Liver (tissue), 9 donors: Measurements from ENCODE around the gene TMEM91. TPM values are rescaled to one million over a fixed set of nuclear protein-coding genes. Genes with fewer than 3 reads are reported as not detected.

ENCODE experiments used
- DNase-seq: peaks from one replicate; pipeline ENCODE4 v3.0.0-alpha.2; 2017; ENCODE audit warnings: low spot score
- H3K27ac ChIP-seq, 2 donors: one replicate each; pipeline ENCODE4 v1.7.0; 2013; ENCODE audit warnings: inconsistent platforms in 2 of 2, low read length in 2 of 2, control low read depth in 1 of 2, low read depth in 1 of 2, mild to moderate bottlenecking in 1 of 2
- H3K27me3 ChIP-seq, 4 donors: one replicate each; pipeline versions ENCODE4 v1.6.1 to v1.7.0; 2013; ENCODE audit warnings: low read length in 3 of 4, inconsistent platforms in 1 of 4, mild to moderate bottlenecking in 1 of 4, moderate library complexity in 1 of 4; ENCODE audit not compliant: control insufficient read depth in 4 of 4, insufficient read depth in 4 of 4
- H3K36me3 ChIP-seq, 4 donors: one replicate each; pipeline versions ENCODE4 v1.6.1 to v1.7.0; 2013; ENCODE audit warnings: low read length in 3 of 4, mild to moderate bottlenecking in 3 of 4, low read depth in 1 of 4, moderate library complexity in 1 of 4; ENCODE audit not compliant: control insufficient read depth in 4 of 4, insufficient read depth in 3 of 4
- H3K4me1 ChIP-seq, 4 donors: one replicate each; pipeline versions ENCODE4 v1.6.1 to v1.7.0; 2013; ENCODE audit warnings: low read length in 3 of 4, mild to moderate bottlenecking in 3 of 4, moderate library complexity in 1 of 4; ENCODE audit not compliant: control insufficient read depth in 4 of 4, insufficient read depth in 4 of 4
- H3K4me3 ChIP-seq, 3 donors: one replicate each; pipeline versions ENCODE4 v1.6.1 to v1.7.0; 2013; ENCODE audit warnings: low read length in 3 of 3, control low read depth in 1 of 3, low read depth in 1 of 3, mild to moderate bottlenecking in 1 of 3
- H3K9ac ChIP-seq, 2 donors: one replicate each; pipeline ENCODE4 v1.7.0; 2013; ENCODE audit warnings: low read length in 2 of 2, mild to moderate bottlenecking in 2 of 2, moderate library complexity in 2 of 2, control low read depth in 1 of 2, low read depth in 1 of 2
- H3K9me3 ChIP-seq, 4 donors: one replicate each; pipeline versions ENCODE4 v1.6.1 to v1.7.0; 2013; ENCODE audit warnings: low read length in 3 of 4; ENCODE audit not compliant: control insufficient read depth in 4 of 4
- CTCF ChIP-seq: fragments of 150-350 bp; IDR thresholded peaks from 2 replicates; pipeline ENCODE4 v1.5.1; 2017; ENCODE audit warnings: improper control_type of control experiment, low read depth, low read length; ENCODE audit not compliant: missing input control
- EGR1 ChIP-seq, 2 donors: IDR thresholded peaks; 2 replicates each; pipeline ENCODE4 v1.6.1; 2016 to 2018; ENCODE audit warnings: antibody characterized with exemption in 2 of 2, low read depth in 2 of 2
- FOXA1 ChIP-seq: IDR thresholded peaks from 2 replicates; pipeline ENCODE4 v1.6.1; 2016; ENCODE audit warnings: antibody characterized with exemption
- FOXA2 ChIP-seq: IDR thresholded peaks from 2 replicates; pipeline ENCODE4 v1.6.1; 2016; ENCODE audit warnings: antibody characterized with exemption
- GABPA ChIP-seq, 2 donors: IDR thresholded peaks in 1 of 2; conservative IDR thresholded peaks in 1 of 2; 2 replicates each; pipeline ENCODE4 v1.6.1; 2016; ENCODE audit warnings: antibody characterized with exemption in 2 of 2, mild to moderate bottlenecking in 1 of 2, moderate library complexity in 1 of 2
- HNF4A ChIP-seq, 2 donors: conservative IDR thresholded peaks; 2 replicates each; pipeline ENCODE4 v1.6.1; 2016; ENCODE audit warnings: antibody characterized with exemption in 2 of 2, mild to moderate bottlenecking in 2 of 2
- HNF4G ChIP-seq: IDR thresholded peaks from 2 replicates; pipeline ENCODE4 v1.6.1; 2016; ENCODE audit warnings: antibody characterized with exemption
- JUND ChIP-seq, 2 donors: IDR thresholded peaks; 2 replicates each; pipeline ENCODE4 v1.6.1; 2016; ENCODE audit warnings: antibody characterized with exemption in 2 of 2
- MAX ChIP-seq: IDR thresholded peaks from 2 replicates; pipeline ENCODE4 v1.6.1; 2016; ENCODE audit warnings: antibody characterized with exemption
- NR2F2 ChIP-seq: IDR thresholded peaks from 2 replicates; pipeline ENCODE4 v1.6.1; 2016; ENCODE audit warnings: antibody characterized with exemption
- RAD21 ChIP-seq, 2 donors: IDR thresholded peaks; 2 replicates each; pipeline ENCODE4 v1.6.1; 2016; ENCODE audit warnings: antibody characterized with exemption in 2 of 2, mild to moderate bottlenecking in 2 of 2
- RXRA ChIP-seq, 2 donors: IDR thresholded peaks; 2 replicates each; pipeline ENCODE4 v1.6.1; 2017 to 2018; ENCODE audit warnings: antibody characterized with exemption in 2 of 2, mild to moderate bottlenecking in 1 of 2
- SP1 ChIP-seq: IDR thresholded peaks from 2 replicates; pipeline ENCODE4 v1.6.1; 2018; ENCODE audit warnings: antibody characterized with exemption, mild to moderate bottlenecking
- TAF1 ChIP-seq: conservative IDR thresholded peaks from 2 replicates; pipeline ENCODE4 v1.6.1; 2016; ENCODE audit warnings: antibody characterized with exemption, mild to moderate bottlenecking
- YY1 ChIP-seq: IDR thresholded peaks from 2 replicates; pipeline ENCODE4 v1.6.1; 2016; ENCODE audit warnings: antibody characterized with exemption, mild to moderate bottlenecking
- WGBS: extraction: QIAGEN DNeasy Blood & Tissue Kit; methylation state at CpG from one replicate; pipeline ENCODE4 v1.1.7; 2013; 5-methylcytosine and 5-hydroxymethylcytosine counted together
- polyA plus RNA-seq, 2 donors: library from polyadenylated mRNA; stranded (reverse) in 1 of 2; unstranded in 1 of 2; fragments of 200-250 nt in 1 of 2; fragments of >200 nt in 1 of 2; fragmentation: Nextera tagmentation in 1 of 2; extraction: Ambion mirVana in 1 of 2; gene quantifications; one replicate each; pipeline versions ENCODE4 v1.2.1 to v1.2.3, GENCODE V29; 2013 to 2015
- total RNA-seq, 2 donors: library from RNA; depleted of rRNA; stranded (reverse); fragments of >200 nt; gene quantifications; one replicate each; pipeline ENCODE4 v1.2.3, GENCODE V29; 2014
- TF ChIP-seq, protein P1 (sequence below): IDR thresholded peaks from 2 replicates; pipeline ENCODE4 v1.6.1; 2016; ENCODE audit warnings: antibody characterized with exemption
- TF ChIP-seq, protein P2 (sequence below): IDR thresholded peaks from 2 replicates; pipeline ENCODE4 v1.6.1; 2016; ENCODE audit warnings: antibody characterized with exemption
- TF ChIP-seq, protein P3 (sequence below): IDR thresholded peaks from 2 replicates; pipeline ENCODE4 v1.6.1; 2016; ENCODE audit warnings: antibody characterized with exemption, mild to moderate bottlenecking
- donor health status: healthy.
- donor health status: healthy.
- donor health status: healthy.
- donor health status: healthy.
- donor health status: healthy.

The TMEM91 gene
- total and polyA plus RNA-seq, 4 donors = 1.6 to 4.0 (median 2.9) TPM

DNA sequence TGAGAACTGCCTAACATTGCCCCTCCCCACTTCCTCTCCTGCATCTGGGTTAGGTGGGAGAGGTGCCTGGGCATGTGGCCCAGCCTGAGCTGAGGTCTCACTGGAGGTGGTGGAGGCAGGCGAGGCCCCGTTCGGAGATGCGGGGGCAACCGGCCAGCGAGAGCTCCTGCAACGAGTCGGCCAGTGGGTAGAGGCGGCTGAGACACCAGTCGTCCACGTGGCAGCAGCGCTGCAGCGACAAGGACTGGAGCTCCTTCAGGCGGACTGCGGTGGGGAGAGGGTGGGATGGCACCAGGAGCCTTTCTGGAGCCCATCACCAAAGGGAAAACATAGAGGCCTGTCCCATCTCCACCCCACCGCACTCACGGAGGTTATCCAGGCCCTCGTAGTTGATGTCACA lies 56.8 kb downstream of the TMEM91 start:
- Histone ChIP-seq H3K36me3 (peaks cover 0 to 18% (median 6%) of the 10 kb centered on the region in 4 donors), H3K9ac (no peak overlapping the region), H3K27me3 (no peaks in the 10 kb centered on the region), H3K27ac (no peak overlapping the region), H3K4me1 (peaks cover 0 to 20% (median 15%) of the 10 kb centered on the region in 4 donors), H3K9me3 (no peaks in the 10 kb centered on the region), H3K4me3 (no peak overlapping the region)
- WGBS = 95% methylated on average over 18 of the region's 18 CpGs
- DNase-seq = no peak
- TF ChIP-seq HNF4A (conservative IDR thresholded peaks at IDR 0.05) (no peak), FOXA1 (no peak), HNF4G (no peak), FOXA2 (no peak), EGR1 (IDR thresholded peaks at IDR 0.05; ENCODE audit: low read depth in 2 of 2) (no peak), MAX (no peak), NR2F2 (no peak), GABPA (IDR thresholded peaks at IDR 0.05 in 1 of 2, conservative IDR thresholded peaks at IDR 0.05 in 1 of 2) (no peak), SP1 (no peak), RAD21 (IDR thresholded peaks at IDR 0.05) (no peak), RXRA (IDR thresholded peaks at IDR 0.05) (no peak), CTCF (no peak), JUND (IDR thresholded peaks at IDR 0.05) (no peak), TAF1 (no peak), YY1 (no peak)
- TF ChIP-seq, protein P1, sequence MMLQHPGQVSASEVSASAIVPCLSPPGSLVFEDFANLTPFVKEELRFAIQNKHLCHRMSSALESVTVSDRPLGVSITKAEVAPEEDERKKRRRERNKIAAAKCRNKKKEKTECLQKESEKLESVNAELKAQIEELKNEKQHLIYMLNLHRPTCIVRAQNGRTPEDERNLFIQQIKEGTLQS = no peak
- TF ChIP-seq, protein P2, sequence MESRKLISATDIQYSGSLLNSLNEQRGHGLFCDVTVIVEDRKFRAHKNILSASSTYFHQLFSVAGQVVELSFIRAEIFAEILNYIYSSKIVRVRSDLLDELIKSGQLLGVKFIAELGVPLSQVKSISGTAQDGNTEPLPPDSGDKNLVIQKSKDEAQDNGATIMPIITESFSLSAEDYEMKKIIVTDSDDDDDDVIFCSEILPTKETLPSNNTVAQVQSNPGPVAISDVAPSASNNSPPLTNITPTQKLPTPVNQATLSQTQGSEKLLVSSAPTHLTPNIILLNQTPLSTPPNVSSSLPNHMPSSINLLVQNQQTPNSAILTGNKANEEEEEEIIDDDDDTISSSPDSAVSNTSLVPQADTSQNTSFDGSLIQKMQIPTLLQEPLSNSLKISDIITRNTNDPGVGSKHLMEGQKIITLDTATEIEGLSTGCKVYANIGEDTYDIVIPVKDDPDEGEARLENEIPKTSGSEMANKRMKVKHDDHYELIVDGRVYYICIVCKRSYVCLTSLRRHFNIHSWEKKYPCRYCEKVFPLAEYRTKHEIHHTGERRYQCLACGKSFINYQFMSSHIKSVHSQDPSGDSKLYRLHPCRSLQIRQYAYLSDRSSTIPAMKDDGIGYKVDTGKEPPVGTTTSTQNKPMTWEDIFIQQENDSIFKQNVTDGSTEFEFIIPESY = no peak
- TF ChIP-seq, protein P3, sequence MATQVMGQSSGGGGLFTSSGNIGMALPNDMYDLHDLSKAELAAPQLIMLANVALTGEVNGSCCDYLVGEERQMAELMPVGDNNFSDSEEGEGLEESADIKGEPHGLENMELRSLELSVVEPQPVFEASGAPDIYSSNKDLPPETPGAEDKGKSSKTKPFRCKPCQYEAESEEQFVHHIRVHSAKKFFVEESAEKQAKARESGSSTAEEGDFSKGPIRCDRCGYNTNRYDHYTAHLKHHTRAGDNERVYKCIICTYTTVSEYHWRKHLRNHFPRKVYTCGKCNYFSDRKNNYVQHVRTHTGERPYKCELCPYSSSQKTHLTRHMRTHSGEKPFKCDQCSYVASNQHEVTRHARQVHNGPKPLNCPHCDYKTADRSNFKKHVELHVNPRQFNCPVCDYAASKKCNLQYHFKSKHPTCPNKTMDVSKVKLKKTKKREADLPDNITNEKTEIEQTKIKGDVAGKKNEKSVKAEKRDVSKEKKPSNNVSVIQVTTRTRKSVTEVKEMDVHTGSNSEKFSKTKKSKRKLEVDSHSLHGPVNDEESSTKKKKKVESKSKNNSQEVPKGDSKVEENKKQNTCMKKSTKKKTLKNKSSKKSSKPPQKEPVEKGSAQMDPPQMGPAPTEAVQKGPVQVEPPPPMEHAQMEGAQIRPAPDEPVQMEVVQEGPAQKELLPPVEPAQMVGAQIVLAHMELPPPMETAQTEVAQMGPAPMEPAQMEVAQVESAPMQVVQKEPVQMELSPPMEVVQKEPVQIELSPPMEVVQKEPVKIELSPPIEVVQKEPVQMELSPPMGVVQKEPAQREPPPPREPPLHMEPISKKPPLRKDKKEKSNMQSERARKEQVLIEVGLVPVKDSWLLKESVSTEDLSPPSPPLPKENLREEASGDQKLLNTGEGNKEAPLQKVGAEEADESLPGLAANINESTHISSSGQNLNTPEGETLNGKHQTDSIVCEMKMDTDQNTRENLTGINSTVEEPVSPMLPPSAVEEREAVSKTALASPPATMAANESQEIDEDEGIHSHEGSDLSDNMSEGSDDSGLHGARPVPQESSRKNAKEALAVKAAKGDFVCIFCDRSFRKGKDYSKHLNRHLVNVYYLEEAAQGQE = no peak

Other genes starting within 250 kb of the TMEM91 start
- gene CYP2S1, start 183.3 kb upstream of the TMEM91 start, total RNA-seq = 1 to 10 TPM; 1.4 to 1.6 TPM
- gene CYP2S1, start 183.3 kb upstream of the TMEM91 start, polyA plus RNA-seq = 1 to 10 TPM in 1 of 2 donors, under 1 TPM in 1; 0.35 to 1.9 TPM
- gene AXL, start 157.3 kb upstream of the TMEM91 start, total RNA-seq = 10 to 100 TPM; 18.2 to 24.8 TPM
- 1 to 10 TPM; 4.3 to 6.0 TPM for gene AXL, start 157.3 kb upstream of the TMEM91 start, polyA plus RNA-seq
- 10 to 100 TPM; 55.5 to 80.2 TPM for gene HNRNPUL1, start 112.2 kb upstream of the TMEM91 start, total RNA-seq
- 10 to 100 TPM; 34.9 to 35.9 TPM for gene HNRNPUL1, start 112.2 kb upstream of the TMEM91 start, polyA plus RNA-seq
- 1 to 10 TPM; 3.8 to 5.6 TPM for gene CCDC97, start 66.4 kb upstream of the TMEM91 start, total RNA-seq
- 1 to 10 TPM; 5.0 to 5.7 TPM for gene CCDC97, start 66.4 kb upstream of the TMEM91 start, polyA plus RNA-seq
- gene TGFB1, start 22.6 kb upstream of the TMEM91 start, total RNA-seq = 10 to 100 TPM in 1 of 2 donors, 1 to 10 TPM in 1; 4.9 to 10.6 TPM
- 1 to 10 TPM in 1 of 2 donors, under 1 TPM in 1; 0.83 to 8.9 TPM for gene TGFB1, start 22.6 kb upstream of the TMEM91 start, polyA plus RNA-seq
- gene B9D2, start 12.4 kb upstream of the TMEM91 start, total RNA-seq = 1 to 10 TPM; 2.4 to 2.5 TPM
- gene B9D2, start 12.4 kb upstream of the TMEM91 start, polyA plus RNA-seq = 1 to 10 TPM; 3.5 to 3.7 TPM
- gene EXOSC5, start 20.8 kb downstream of the TMEM91 start, total RNA-seq = 10 to 100 TPM in 1 of 2 donors, 1 to 10 TPM in 1; 8.3 to 11.5 TPM
- 10 to 100 TPM; 26.2 to 26.7 TPM for gene EXOSC5, start 20.8 kb downstream of the TMEM91 start, polyA plus RNA-seq
- 10 to 100 TPM; 38.5 to 43.1 TPM for gene BCKDHA, start 21.3 kb downstream of the TMEM91 start, total RNA-seq
- gene BCKDHA, start 21.3 kb downstream of the TMEM91 start, polyA plus RNA-seq = 10 to 100 TPM; 84.3 to 91.4 TPM
- 1 to 10 TPM in 1 of 2 donors, under 1 TPM in 1; 0.50 to 2.3 TPM for gene B3GNT8, start 50.8 kb downstream of the TMEM91 start, total RNA-seq
- under 1 TPM; 0.14 to 0.82 TPM for gene B3GNT8, start 50.8 kb downstream of the TMEM91 start, polyA plus RNA-seq
- gene DMAC2, start 63.4 kb downstream of the TMEM91 start, total RNA-seq = 10 to 100 TPM; 17.1 to 19.7 TPM
- 10 to 100 TPM; 28.6 to 28.8 TPM for gene DMAC2, start 63.4 kb downstream of the TMEM91 start, polyA plus RNA-seq
- not detected for gene ERICH4, start 66.6 kb downstream of the TMEM91 start, total RNA-seq
- not detected for gene ERICH4, start 66.6 kb downstream of the TMEM91 start, polyA plus RNA-seq
- 1 to 10 TPM; 1.8 to 2.5 TPM for gene CEACAM21, start 199.6 kb downstream of the TMEM91 start, total RNA-seq
- gene CEACAM21, start 199.6 kb downstream of the TMEM91 start, polyA plus RNA-seq = 1 to 10 TPM in 1 of 2 donors, under 1 TPM in 1; 0.58 to 1.8 TPM